ENCODE measurements around the gene HPS3.

HPS3 gene

GRCh38 chr3:149131589-149131988 lies 2.2 kb downstream of the HPS3 start:
- no peaks in the 10 kb centered on the region for H3K36me3 ChIP-seq (ENCODE audit: control insufficient read depth in 2 of 2, insufficient read depth in 1 of 2, low read length in 2 of 2)
- CTCF ChIA-PET = interaction anchor here (0.6 kb wide), 1 partner anchor 8 kb away, joined by 3 read pairs; no protein-coding TSS in a partner anchor
- H3K27ac ChIP-seq (ENCODE audit: extremely low read depth, low read depth, low read length) = no peak overlapping the region
- H3K4me1 ChIP-seq (ENCODE audit: control insufficient read depth, insufficient read depth, low read length) = peaks cover 7% of the 10 kb centered on the region; the same call in 1 of the 2 replicates
- H3K9me3 ChIP-seq (ENCODE audit: control insufficient read depth, insufficient read depth, low read depth, low read length) = no peaks in the 10 kb centered on the region
- no peak overlapping the region for H3K4me3 ChIP-seq (ENCODE audit: low read depth, low read length)
- POLR2A ChIA-PET = no interaction called here
- TF ChIP-seq ZNF645 (tag by site-specific recombination; IDR thresholded peaks at IDR 0.05) (no peak), ZNF701 (tag by site-specific recombination; IDR thresholded peaks at IDR 0.05) (no peak), ZNF837 (tag by site-specific recombination; IDR thresholded peaks at IDR 0.05) (no peak), ZNF626 (tag by site-specific recombination; IDR thresholded peaks at IDR 0.05) (no peak)

- TF ChIP-seq ZNF501 (tag by site-specific recombination; IDR thresholded peaks at IDR 0.05) (no peak), GLIS1 (tag by site-specific recombination; IDR thresholded peaks at IDR 0.05) (peak; percentile 15; the same call in 1 of the 2 replicates)
- Histone ChIP-seq H3K36me3 (ENCODE audit: control insufficient read depth in 2 of 2, insufficient read depth in 1 of 2, low read length in 2 of 2) (no peaks in the 10 kb centered on the region), H3K4me1 (ENCODE audit: control insufficient read depth, insufficient read depth, low read length) (peaks cover 7% of the 10 kb centered on the region; the same call in 1 of the 2 replicates), H3K27ac (ENCODE audit: extremely low read depth, low read depth, low read length) (no peak overlapping the region), H3K9me3 (ENCODE audit: control insufficient read depth, insufficient read depth, low read depth, low read length) (no peaks in the 10 kb centered on the region), H3K4me3 (ENCODE audit: low read depth, low read length) (no peak overlapping the region)
- CTCF ChIA-PET = no interaction called here
- POLR2A ChIA-PET = no interaction called here
Observed at GRCh38 chr3:149134575-149134974, 5.1 kb downstream of the HPS3 start.

GRCh38 chr3:149142682-149143081 lies 13.2 kb downstream of the HPS3 start:
- POLR2A ChIA-PET = no interaction called here
- Histone ChIP-seq H3K36me3 (ENCODE audit: control insufficient read depth in 2 of 2, insufficient read depth in 1 of 2, low read length in 2 of 2) (peaks cover 0 to 34% of the 10 kb centered on the region in 2 experiments; a peak in 1 of 3 replicates), H3K9me3 (ENCODE audit: control insufficient read depth, insufficient read depth, low read depth, low read length) (no peaks in the 10 kb centered on the region), H3K27ac (ENCODE audit: extremely low read depth, low read depth, low read length) (no peak overlapping the region), H3K4me3 (ENCODE audit: low read depth, low read length) (no peak overlapping the region), H3K4me1 (ENCODE audit: control insufficient read depth, insufficient read depth, low read length) (no peaks in the 10 kb centered on the region)
- TF ChIP-seq ZNF548 (tag by site-specific recombination; IDR thresholded peaks at IDR 0.05) = no peak
- TF ChIP-seq FEZF1 (tag by site-specific recombination; IDR thresholded peaks at IDR 0.05) = no peak
- no peak for TF ChIP-seq ZBTB8A (tag by site-specific recombination; IDR thresholded peaks at IDR 0.05)
- no peak for TF ChIP-seq REST (tag by site-specific recombination; IDR thresholded peaks at IDR 0.05)
- no peak for TF ChIP-seq ZNF404 (tag by site-specific recombination; IDR thresholded peaks at IDR 0.05)
- TF ChIP-seq SCRT2 (tag by site-specific recombination; IDR thresholded peaks at IDR 0.05) = no peak
- TF ChIP-seq ZNF148 (tag by site-specific recombination; IDR thresholded peaks at IDR 0.05; ENCODE audit: borderline replicate concordance) = no peak
- CTCF ChIA-PET = no interaction called here
